Colonic mucosa (tissue), 4 donors: ENCODE data around the gene ELANE. TPM values are rescaled to one million over a fixed set of nuclear protein-coding genes. Genes with fewer than 3 reads are reported as not detected.

ENCODE experiments used
- DNase-seq: peaks from one replicate; pipeline ENCODE4 v3.0.0-alpha.2; 2020
- H3K27ac ChIP-seq: fragments of 200-600 bp; one replicate; pipeline ENCODE4 v1.8.0; 2021
- H3K27me3 ChIP-seq: fragments of 200-600 bp; one replicate; pipeline ENCODE4 v1.8.0; 2021
- H3K36me3 ChIP-seq: fragments of 200-600 bp; one replicate; pipeline ENCODE4 v1.8.0; 2021
- H3K4me1 ChIP-seq: fragments of 200-600 bp; one replicate; pipeline ENCODE4 v1.8.0; 2021; ENCODE audit warnings: mild to moderate bottlenecking
- H3K4me3 ChIP-seq: fragments of 200-600 bp; one replicate; pipeline ENCODE4 v1.8.0; 2021
- H3K9ac ChIP-seq, 2 donors: one replicate each; pipeline ENCODE4 v1.7.0; 2013; ENCODE audit warnings: control low read depth in 2 of 2, low read depth in 2 of 2, low read length in 2 of 2
- H3K9me3 ChIP-seq: fragments of 200-600 bp; one replicate; pipeline ENCODE4 v1.8.0; 2021
- CTCF ChIP-seq: fragments of 200-600 bp; IDR thresholded peaks from one replicate; pipeline ENCODE4 v1.8.0; 2022; ENCODE audit warnings: antibody characterized with exemption, mild to moderate bottlenecking
- intact Hi-C: fragments of 100-400 bp; cut with DNase I; formaldehyde crosslinking; loops from one replicate; pipeline ENCODE4 v1.14.1; 2022
- total RNA-seq, 2 donors: library from RNA; stranded (reverse); fragmentation: NEBNext Ultra II Directional in 1 of 2; extraction: Animal tissue kit (Norgen Biotek cat#: 25700) in 1 of 2; gene quantifications; one replicate each; pipeline ENCODE4 v1.2.1, GENCODE V29; 2021
- donor health status: healthy.
- donor health status: DM: no; HTN: no; CAD: no.
- donor health status: DM: no; HTN: no; CAD: no.

Gene ELANE
- total RNA-seq: not detected

- DNase-seq: no peak
- H3K4me1 ChIP-seq: no peaks in the 10 kb centered on the region
- intact Hi-C loops: loop anchor here (10.0 kb wide), 1 partner anchor 88 kb away; no protein-coding TSS in a partner anchor
- no peaks in the 10 kb centered on the region for H3K9me3 ChIP-seq
- no peak within 1 kb of the TSS for H3K4me3 ChIP-seq
- H3K9ac ChIP-seq: peak within 1 kb of the TSS in 1 of 2 donors; percentile 50
- peak within 1 kb of the TSS; percentile 55 for H3K27ac ChIP-seq
- no peaks in the 10 kb centered on the region for H3K36me3 ChIP-seq
- peaks cover 30% of the 10 kb centered on the region for H3K27me3 ChIP-seq
- no peak for TF ChIP-seq CTCF
These were observed at the start of gene ELANE for GRCh38 chr19:852136-853013. TSS of gene ELANE (plus strand) at chr19:852303. CDS start at chr19:852329, 26 bp downstream.

GRCh38 chr19:802498-803098 is 49.5 kb upstream of the ELANE start:
- no peak for TF ChIP-seq CTCF
- Histone ChIP-seq H3K9ac (peak overlapping the region; percentile 14 to 76), H3K4me1 (peaks cover 28% of the 10 kb centered on the region), H3K27ac (no peak overlapping the region), H3K4me3 (no peak overlapping the region), H3K9me3 (no peaks in the 10 kb centered on the region), H3K36me3 (peaks cover 41% of the 10 kb centered on the region), H3K27me3 (no peaks in the 10 kb centered on the region)
- DNase-seq: no peak
- intact Hi-C loops: no loop called here

GRCh38 chr19:803099-803561 is 49.0 kb upstream of the ELANE start:
- Histone ChIP-seq H3K9ac (no peak overlapping the region), H3K9me3 (no peaks in the 10 kb centered on the region), H3K4me3 (no peak overlapping the region), H3K27me3 (no peaks in the 10 kb centered on the region), H3K27ac (no peak overlapping the region), H3K36me3 (peaks cover 47% of the 10 kb centered on the region), H3K4me1 (peaks cover 28% of the 10 kb centered on the region)
- intact Hi-C loops: no loop called here
- TF ChIP-seq CTCF: no peak
- DNase-seq: no peak

GRCh38 chr19:803686-804418 is 48.3 kb upstream of the ELANE start:
- H3K4me1 ChIP-seq: peaks cover 28% of the 10 kb centered on the region

More at GRCh38 chr19:803686-804418, 48.3 kb upstream of the ELANE start:
- no peak for DNase-seq
- intact Hi-C loops: no loop called here
- no peaks in the 10 kb centered on the region for H3K27me3 ChIP-seq
- peaks cover 53% of the 10 kb centered on the region for H3K36me3 ChIP-seq
- H3K9ac ChIP-seq: peak overlapping the region in 1 of 2 donors; percentile 24
- no peaks in the 10 kb centered on the region for H3K9me3 ChIP-seq
- TF ChIP-seq CTCF: no peak
- H3K27ac ChIP-seq: no peak overlapping the region
- H3K4me3 ChIP-seq: no peak overlapping the region
